Muscle layer of colon (tissue), 2 donors: Measurements from ENCODE around the gene LSM14B.
"Not testable (repeated sequence)": the region's sequence is repeated elsewhere in the genome, so short reads cannot be mapped to it uniquely, and the experiment has no call there.

Experiments
- H3K27ac ChIP-seq: one replicate; pipeline ENCODE4 v1.7.0; 2013; ENCODE audit warnings: low read depth, mild to moderate bottlenecking, low read length, moderate library complexity
- H3K27me3 ChIP-seq, 2 donors: one replicate each; pipeline ENCODE4 v1.7.0; 2013; ENCODE audit warnings: low read length in 2 of 2, mild to moderate bottlenecking in 2 of 2; ENCODE audit not compliant: insufficient read depth in 2 of 2, control insufficient read depth in 1 of 2
- H3K36me3 ChIP-seq: one replicate; pipeline ENCODE4 v1.7.0; 2013; ENCODE audit warnings: mild to moderate bottlenecking, low read length; ENCODE audit not compliant: insufficient read depth
- H3K4me1 ChIP-seq: one replicate; pipeline ENCODE4 v1.7.0; 2013; ENCODE audit warnings: mild to moderate bottlenecking, low read length; ENCODE audit not compliant: insufficient read depth
- H3K4me3 ChIP-seq, 2 donors: one replicate each; pipeline ENCODE4 v1.7.0; 2013; ENCODE audit warnings: low read length in 2 of 2, low read depth in 1 of 2, mild to moderate bottlenecking in 1 of 2, moderate library complexity in 1 of 2
- H3K9ac ChIP-seq: one replicate; pipeline ENCODE4 v1.7.0; 2013; ENCODE audit warnings: low read length
- H3K9me3 ChIP-seq: one replicate; pipeline ENCODE4 v1.7.0; 2013; ENCODE audit warnings: mild to moderate bottlenecking, low read length
- donor health status: abdominal sarcoma.
- donor health status: Adenocarcinoma of cecum.

The LSM14B gene

DNA sequence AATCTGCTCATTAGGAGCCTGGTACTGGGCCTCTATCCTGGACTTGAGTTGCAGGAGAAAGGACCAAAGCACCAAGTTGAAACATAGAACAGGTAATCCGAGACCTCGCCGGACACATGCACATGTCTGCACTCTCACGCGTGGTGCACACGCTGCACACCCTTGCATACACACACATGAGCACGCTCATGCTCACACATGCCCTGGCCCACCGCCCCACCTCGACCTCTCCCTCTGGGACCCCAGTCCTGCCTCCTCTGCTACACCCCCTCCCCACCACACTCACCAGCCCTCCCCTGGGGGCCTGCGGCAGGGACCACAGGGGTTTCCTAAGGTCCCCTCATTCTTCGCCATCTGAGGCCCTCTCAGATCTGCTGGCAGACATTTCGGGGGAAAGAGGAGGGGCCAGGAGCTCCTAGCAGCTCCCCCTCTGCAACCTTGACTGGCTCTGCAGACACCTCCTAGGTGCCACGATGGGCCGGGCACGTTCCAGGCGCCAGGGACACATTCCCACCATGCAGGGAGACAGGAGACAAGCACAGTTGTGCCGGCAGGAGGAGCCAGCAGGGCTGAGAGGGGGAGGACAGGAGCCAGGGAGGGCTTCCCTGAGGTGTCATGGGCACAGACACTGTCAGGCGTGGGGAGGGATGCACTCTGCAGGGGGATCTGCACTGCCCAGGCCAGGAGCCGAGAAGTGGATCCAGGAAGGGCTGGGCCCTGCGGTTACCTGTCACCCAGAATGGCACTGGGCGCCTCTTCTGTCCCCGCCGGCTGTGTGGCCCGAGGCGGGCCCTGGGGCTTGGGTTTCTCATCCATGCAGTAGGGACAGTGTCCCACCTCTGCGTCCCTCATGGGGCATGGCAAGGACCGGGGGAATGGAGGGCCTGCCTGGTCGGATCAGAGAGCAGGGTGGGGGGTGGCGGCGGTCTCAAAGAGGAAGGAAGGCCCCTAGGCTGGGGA is 25.6 kb upstream of the LSM14B start:
- no peak overlapping the region for H3K4me3 ChIP-seq
- H3K4me1 ChIP-seq = no peaks in the 10 kb centered on the region
- no peaks in the 10 kb centered on the region for H3K9me3 ChIP-seq
- H3K36me3 ChIP-seq = no peaks in the 10 kb centered on the region
- H3K27me3 ChIP-seq = no peaks in the 10 kb centered on the region
- H3K27ac ChIP-seq = no peak overlapping the region
- H3K9ac ChIP-seq = no peak overlapping the region

DNA sequence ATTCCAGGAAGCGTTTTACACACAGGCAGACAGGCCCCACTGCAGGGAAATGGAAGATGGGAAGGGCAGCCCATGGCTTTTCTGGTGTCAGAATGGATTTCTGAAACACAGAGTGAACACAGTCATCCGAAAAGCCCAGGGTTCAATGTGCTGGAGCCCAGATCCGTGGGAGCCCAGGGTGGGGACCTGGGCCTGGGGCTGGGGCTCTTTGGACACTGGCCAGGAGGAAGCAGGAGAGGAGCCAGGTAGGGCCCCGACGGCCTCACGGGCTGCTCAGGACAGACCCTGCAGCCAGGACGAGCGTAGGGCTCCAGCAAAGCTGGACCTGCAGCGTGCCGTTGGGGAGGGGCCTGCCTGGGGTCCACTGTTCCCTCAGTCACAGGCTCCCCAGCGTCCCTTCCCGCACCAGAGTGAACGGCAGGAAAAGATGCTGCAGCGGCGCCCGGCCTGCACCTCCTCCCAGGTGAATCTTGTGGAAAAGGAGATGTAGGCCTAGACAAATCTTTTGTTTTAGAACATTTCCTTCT is 24.3 kb upstream of the LSM14B start:
- H3K27ac ChIP-seq = no peak overlapping the region
- H3K9ac ChIP-seq = no peak overlapping the region
- no peak overlapping the region for H3K4me3 ChIP-seq
- H3K27me3 ChIP-seq = no peaks in the 10 kb centered on the region
- no peaks in the 10 kb centered on the region for H3K4me1 ChIP-seq
- no peaks in the 10 kb centered on the region for H3K9me3 ChIP-seq
- no peaks in the 10 kb centered on the region for H3K36me3 ChIP-seq

DNA sequence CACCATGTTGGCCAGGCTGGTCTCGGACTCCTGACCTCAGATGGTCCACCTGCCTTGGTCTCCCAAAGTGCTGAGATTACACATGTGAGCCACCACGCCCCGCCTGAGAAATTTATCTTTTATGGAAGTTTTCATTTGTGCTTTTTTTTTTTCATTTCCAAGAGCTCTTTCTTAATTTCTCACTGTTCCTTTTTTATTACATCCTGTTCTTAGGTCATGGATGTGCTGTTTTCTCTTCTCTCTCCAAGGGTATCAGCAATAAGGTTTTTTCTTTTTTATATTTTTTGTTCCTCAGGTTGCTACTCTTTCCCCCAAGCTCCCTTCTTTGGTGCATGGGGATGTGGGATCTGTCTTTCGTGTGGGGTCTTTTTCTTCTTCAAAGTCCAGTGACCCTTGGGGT is 21.2 kb upstream of the LSM14B start:
- Histone ChIP-seq H3K36me3 (no peaks in the 10 kb centered on the region), H3K4me1 (peaks cover 9% of the 10 kb centered on the region), H3K9me3 (no peaks in the 10 kb centered on the region), H3K27ac (no peak overlapping the region), H3K9ac (no peak overlapping the region), H3K4me3 (no peak overlapping the region), H3K27me3 (no peaks in the 10 kb centered on the region)

DNA sequence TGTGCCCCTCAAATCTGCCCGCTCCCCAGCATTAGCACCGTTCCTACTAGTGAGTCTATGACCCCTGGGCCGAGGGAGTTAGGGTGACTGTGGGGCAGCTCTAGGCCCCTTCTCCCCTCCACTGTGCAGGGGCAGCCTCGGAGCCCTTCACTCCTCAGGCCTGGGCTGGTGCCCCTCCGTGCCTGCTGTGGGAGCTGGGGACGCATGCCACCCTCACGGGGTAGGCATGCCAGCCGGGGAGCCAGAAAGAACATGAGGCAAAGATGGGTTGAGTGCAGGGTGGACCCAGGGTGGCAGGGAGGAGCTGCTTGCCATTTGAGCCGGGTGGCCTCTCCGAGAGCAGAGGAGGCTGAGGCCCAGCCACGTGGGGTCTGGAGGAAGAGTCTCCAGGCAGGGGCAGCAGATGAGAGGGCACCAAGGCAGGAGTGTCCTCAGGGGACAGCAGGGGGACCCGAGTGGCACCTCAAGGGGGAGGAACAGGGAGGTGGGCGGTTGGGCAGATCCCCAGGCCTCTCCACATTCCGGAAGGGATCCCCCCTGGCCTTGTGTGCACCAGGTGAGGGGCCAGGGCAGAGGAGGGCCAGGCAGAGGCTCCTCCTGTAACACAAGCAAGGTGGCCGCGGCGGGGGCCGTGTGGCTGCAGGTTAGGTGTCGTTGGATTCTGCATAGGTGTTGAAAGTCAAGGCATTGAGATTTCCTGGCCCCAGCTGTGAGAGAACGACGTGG is 18.6 kb upstream of the LSM14B start:
- H3K4me3 ChIP-seq = no peak overlapping the region
- H3K27me3 ChIP-seq = no peaks in the 10 kb centered on the region
- H3K9me3 ChIP-seq = no peaks in the 10 kb centered on the region
- H3K4me1 ChIP-seq = peaks cover 9% of the 10 kb centered on the region
- no peak overlapping the region for H3K9ac ChIP-seq
- H3K27ac ChIP-seq = no peak overlapping the region
- no peaks in the 10 kb centered on the region for H3K36me3 ChIP-seq

DNA sequence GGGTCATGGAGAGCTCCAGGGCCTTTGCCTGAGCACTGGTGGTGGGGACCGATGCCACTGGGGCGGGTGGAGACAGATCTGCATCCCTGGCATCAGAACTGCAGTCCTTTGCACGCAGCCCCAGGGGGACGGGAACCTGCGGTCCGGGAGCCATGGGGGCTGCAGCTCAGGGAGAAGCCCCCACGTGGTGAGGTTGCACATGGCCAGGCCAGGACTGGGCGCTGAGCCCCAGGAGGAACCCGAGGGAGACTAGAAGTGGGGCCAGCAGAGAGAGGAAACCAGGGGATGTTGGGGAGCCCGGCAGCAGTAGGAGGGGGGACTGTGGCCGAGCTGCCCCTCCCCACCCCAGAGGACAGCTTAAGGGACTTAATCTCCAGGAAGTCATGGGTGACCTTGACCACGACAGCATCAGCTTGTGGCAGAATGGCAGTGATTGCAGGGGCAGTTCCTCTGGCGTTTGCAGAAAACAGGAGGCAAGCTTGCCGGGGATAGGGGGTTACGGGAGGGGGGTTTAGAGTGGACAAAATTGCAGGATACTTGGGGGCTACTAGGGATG is 18.0 kb upstream of the LSM14B start:
- no peak overlapping the region for H3K4me3 ChIP-seq
- H3K4me1 ChIP-seq = peaks cover 9% of the 10 kb centered on the region
- no peaks in the 10 kb centered on the region for H3K27me3 ChIP-seq
- no peaks in the 10 kb centered on the region for H3K36me3 ChIP-seq
- H3K9me3 ChIP-seq = no peaks in the 10 kb centered on the region
- no peak overlapping the region for H3K9ac ChIP-seq
- H3K27ac ChIP-seq = no peak overlapping the region

DNA sequence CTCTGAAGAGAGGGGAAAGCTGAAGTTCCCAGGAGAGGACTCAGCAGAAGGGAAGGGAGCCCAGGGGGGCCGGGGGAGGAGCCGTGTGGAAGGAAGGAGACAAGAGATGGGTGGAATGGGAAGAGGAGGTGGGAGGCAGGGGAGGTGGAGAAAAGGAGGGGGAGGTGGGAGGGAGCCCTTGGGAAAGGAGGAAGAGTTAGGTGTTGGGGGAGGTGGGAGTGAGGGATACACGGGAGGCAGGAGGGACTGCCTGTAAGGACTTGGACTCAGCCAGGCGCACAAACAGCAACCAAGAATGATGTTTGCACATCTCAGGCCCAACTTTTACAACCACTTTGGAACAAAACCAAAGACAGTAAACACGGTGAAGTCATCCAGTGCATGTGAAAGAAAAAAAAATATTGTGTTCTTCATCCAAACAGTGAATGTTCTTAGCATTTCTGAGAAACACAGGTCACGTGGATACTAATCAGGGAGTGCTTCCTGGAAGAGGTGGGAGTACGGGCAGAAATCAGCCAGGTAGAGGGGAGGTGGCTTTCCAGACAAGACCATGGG is 17.4 kb upstream of the LSM14B start:
- Histone ChIP-seq H3K27me3 (no peaks in the 10 kb centered on the region), H3K27ac (no peak overlapping the region), H3K4me1 (peaks cover 9% of the 10 kb centered on the region), H3K36me3 (no peaks in the 10 kb centered on the region), H3K4me3 (no peak overlapping the region), H3K9ac (no peak overlapping the region), H3K9me3 (no peaks in the 10 kb centered on the region)

DNA sequence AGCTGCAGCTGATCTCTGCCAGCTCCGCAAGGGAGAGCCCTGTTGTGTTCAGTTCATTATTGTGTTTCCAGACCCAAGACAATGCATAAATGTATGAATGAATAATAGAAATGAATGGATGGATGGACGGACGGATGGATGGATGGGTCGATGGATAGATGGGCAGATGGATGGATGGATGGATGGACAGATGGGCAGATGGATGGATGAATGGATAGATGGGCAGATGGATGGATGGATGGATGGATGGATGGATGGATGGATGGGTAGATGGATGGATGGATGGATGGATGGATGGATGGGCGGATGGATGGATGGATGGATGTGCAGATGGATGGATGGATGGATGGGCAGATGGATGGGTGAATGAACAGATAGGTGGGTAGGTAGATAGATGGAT is 16.7 kb upstream of the LSM14B start:
- no peak overlapping the region for H3K9ac ChIP-seq
- no peak overlapping the region for H3K27ac ChIP-seq
- H3K4me1 ChIP-seq = peaks cover 9% of the 10 kb centered on the region
- H3K9me3 ChIP-seq = no peaks in the 10 kb centered on the region
- H3K4me3 ChIP-seq = no peak overlapping the region
- H3K27me3 ChIP-seq = no peaks in the 10 kb centered on the region
- no peaks in the 10 kb centered on the region for H3K36me3 ChIP-seq

DNA sequence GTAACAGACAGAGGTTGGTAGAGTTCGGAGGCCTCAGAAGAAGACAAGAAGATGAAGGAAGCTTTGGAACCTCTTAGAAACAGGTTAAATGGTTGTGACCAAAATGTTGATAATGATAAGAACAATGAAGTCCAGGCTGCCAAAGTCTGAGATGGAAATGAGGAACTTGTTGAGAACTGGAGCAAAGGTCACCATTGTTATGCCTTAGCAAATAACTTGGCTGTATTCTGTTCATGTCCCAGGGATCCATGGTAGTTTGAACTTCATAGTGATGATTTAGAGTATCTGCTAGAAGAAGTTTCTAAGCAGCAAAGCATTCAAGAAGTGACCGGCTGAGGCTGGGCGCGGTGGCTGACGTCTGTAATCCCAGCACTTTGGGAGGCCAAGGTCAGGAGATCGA is 11.1 kb upstream of the LSM14B start:
- no peak overlapping the region for H3K4me3 ChIP-seq

DNA sequence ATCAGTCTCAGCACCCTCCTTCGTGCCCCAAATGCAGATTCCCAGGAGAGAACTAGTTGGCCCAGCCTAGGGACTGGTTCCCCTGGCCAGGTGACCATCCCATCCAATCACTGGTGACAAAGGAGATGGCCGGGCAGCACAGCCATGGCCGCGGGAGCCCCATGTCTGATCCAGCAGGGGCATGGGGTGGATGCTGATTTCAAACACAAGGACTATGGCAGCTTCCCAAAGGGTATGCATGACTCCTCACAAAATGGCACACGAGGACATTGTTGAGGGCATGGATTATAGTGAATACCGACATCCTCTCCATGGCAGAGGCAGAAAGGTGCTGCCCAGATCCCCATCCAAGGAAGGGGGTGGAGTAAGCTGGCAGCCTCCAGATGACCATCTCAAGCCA is 9.9 kb upstream of the LSM14B start:
- H3K27me3 ChIP-seq = peaks cover 0 to 15% of the 10 kb centered on the region in 2 donors
- no peak overlapping the region for H3K9ac ChIP-seq
- no peak overlapping the region for H3K4me3 ChIP-seq
- H3K27ac ChIP-seq = no peak overlapping the region
- H3K9me3 ChIP-seq = no peaks in the 10 kb centered on the region
- no peaks in the 10 kb centered on the region for H3K4me1 ChIP-seq
- no peaks in the 10 kb centered on the region for H3K36me3 ChIP-seq

More for the DNA sequence above, 11.1 kb upstream of the LSM14B start:
- no peak overlapping the region for H3K27ac ChIP-seq
- H3K27me3 ChIP-seq = peaks cover 0 to 10% of the 10 kb centered on the region in 2 donors
- H3K4me1 ChIP-seq = no peaks in the 10 kb centered on the region
- H3K36me3 ChIP-seq = no peaks in the 10 kb centered on the region
- H3K9me3 ChIP-seq = no peaks in the 10 kb centered on the region
- no peak overlapping the region for H3K9ac ChIP-seq

DNA sequence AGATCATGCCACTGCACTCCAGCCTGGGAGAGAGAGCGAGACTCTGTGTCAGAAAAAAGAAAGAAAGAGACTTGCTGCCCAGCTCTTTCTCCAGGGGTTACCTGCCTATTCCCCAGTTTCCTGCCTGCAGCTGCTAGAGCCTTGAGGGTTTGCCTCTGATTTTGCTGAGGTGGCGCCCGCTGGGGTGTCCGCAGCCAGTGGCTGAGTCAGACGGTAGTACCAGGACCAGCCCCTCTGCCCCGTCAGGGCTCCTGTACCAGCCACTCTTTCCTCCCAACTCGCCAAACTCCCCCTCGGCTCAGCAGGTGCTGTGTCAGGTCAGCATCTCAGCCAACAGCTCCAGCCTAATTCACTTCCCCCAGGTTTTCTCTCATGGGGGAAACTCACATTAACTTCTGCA is 7.4 kb upstream of the LSM14B start:
- Histone ChIP-seq H3K9me3 (no peaks in the 10 kb centered on the region), H3K9ac (no peak overlapping the region), H3K27me3 (peaks cover 0 to 21% of the 10 kb centered on the region in 2 donors), H3K27ac (no peak overlapping the region), H3K4me1 (no peaks in the 10 kb centered on the region), H3K4me3 (no peak overlapping the region), H3K36me3 (no peaks in the 10 kb centered on the region)

DNA sequence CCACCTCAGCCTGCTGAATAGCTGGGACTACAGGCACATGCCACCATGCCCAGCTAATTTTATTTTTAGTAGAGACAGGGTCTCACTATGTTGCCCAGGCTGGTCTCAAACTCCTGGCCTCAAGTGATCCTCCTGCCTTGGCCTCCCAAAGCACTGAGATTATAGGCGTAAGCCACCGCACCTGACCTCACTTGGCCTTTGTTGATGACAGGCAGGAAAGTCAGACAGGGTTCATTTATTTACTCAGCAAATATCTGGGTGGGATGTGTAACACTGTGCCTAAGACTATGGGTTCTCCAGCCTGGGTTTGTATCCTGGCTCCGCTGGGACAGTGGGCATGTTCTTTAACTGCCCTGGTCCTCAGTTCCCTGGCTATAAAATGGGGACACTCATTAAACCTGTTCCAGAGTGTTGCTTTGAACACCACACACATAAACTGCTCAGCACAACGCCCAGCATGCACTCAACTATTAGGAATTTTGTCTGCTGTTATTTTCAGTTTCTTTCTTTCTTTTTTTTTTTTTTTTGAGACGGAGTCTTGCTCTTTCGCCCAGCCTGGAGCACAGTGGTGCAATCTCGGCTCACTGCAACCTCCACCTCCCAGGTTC is 6.4 kb upstream of the LSM14B start:
- H3K9ac ChIP-seq, H3K4me3 ChIP-seq, H3K36me3 ChIP-seq, H3K9me3 ChIP-seq, H3K4me1 ChIP-seq, H3K27ac ChIP-seq: not testable (repeated sequence)
- H3K27me3 ChIP-seq = peaks cover 0 to 21% of the 10 kb centered on the region in 2 donors
